A549 (cell line): ENCODE measurements around the gene ANKMY2. TPM values are rescaled to one million over a fixed set of nuclear protein-coding genes. Genes with fewer than 3 reads are reported as not detected.

Source experiments
- ATAC-seq, 2 experiments: fragments of 200-7000 bp in 1 of 2; fragments of >200 bp in 1 of 2; cut with Nextera tagmentation in 1 of 2; cut with Tn5 transposase in 1 of 2; 3 replicates each; pipeline versions ENCODE4 v1.8.0 to v1.9.1; 2018 to 2020; ENCODE audit warnings: mild to moderate bottlenecking in 1 of 2, moderate library complexity in 1 of 2
- CTCF ChIA-PET: fragments of 300-600 bp; sonication (Branson Sonifier 250); formaldehyde crosslinking; extraction: SDS; loops from one replicate; lab custom pipeline; 2021; ENCODE audit warnings: antibody characterized with exemption, inconsistent platforms; lab: Yijun Ruan, JAX
- POLR2A ChIA-PET: fragments of 350-600 bp; formaldehyde crosslinking; extraction: SDS; loops from one replicate; lab custom pipeline; 2021; ENCODE audit warnings: antibody characterized with exemption, inconsistent platforms; lab: Yijun Ruan, JAX
- DNase-seq, 2 experiments: peaks; one replicate each; pipeline versions ENCODE4 v3.0.0 to v3.0.0-alpha.2; 2011 to 2016; ENCODE audit warnings: low read depth in 1 of 2, low spot score in 1 of 2
- FAIRE-seq: peaks from 2 replicates; lab custom pipeline; 2011; peaks lifted over from hg19 to GRCh38; lab: Jason Lieb, UNC
- H3K27ac ChIP-seq, 2 experiments: fragments of >200 bp; sonication (Bioruptor Twin); formaldehyde crosslinking; 3 replicates each; pipeline ENCODE4 v1.5.1; 2016 to 2017
- H3K4me1 ChIP-seq: fragments of >200 bp; sonication (Bioruptor Twin); formaldehyde crosslinking; 3 replicates; pipeline ENCODE4 v1.6.1; 2016
- H3K4me2 ChIP-seq: fragments of >200 bp; sonication (Bioruptor Twin); formaldehyde crosslinking; 3 replicates; pipeline ENCODE4 v1.6.1; 2016
- H3K4me3 ChIP-seq: fragments of >200 bp; sonication (Bioruptor Twin); formaldehyde crosslinking; 3 replicates; pipeline ENCODE4 v1.5.1; 2016
- H3K9me3 ChIP-seq: fragments of >200 bp; sonication (Bioruptor Twin); formaldehyde crosslinking; 3 replicates; pipeline ENCODE4 v1.6.1; 2016
- BHLHE40 ChIP-seq: IDR thresholded peaks from 2 replicates; pipeline ENCODE4 v1.6.1; 2012; ENCODE audit warnings: low read depth, low read length, inconsistent platforms
- CBX2 ChIP-seq: fragments of 200-600 bp; sonication (generic); IDR thresholded peaks from 2 replicates; pipeline ENCODE4 v1.6.1; 2016; ENCODE audit warnings: low read depth, mild to moderate bottlenecking, borderline replicate concordance
- CBX8 ChIP-seq: fragments of 200-600 bp; sonication (generic); IDR thresholded peaks from 2 replicates; pipeline ENCODE4 v1.6.1; 2016
- CEBPB ChIP-seq, 2 experiments: fragments of >200 bp in 1 of 2; sonication (Bioruptor Twin) in 1 of 2; formaldehyde crosslinking in 1 of 2; IDR thresholded peaks; 2 replicates each; pipeline ENCODE4 v1.6.1; 2012 to 2016
- CHD2 ChIP-seq: fragments of 150-350 bp; IDR thresholded peaks from 2 replicates; pipeline ENCODE4 v1.6.1; 2014; ENCODE audit warnings: low read length; ENCODE audit not compliant: partially characterized antibody
- CHD4 ChIP-seq: fragments of 200-600 bp; sonication (generic); IDR thresholded peaks from 2 replicates; pipeline ENCODE4 v1.6.1; 2016; ENCODE audit warnings: antibody characterized with exemption, mild to moderate bottlenecking, borderline replicate concordance
- E2F6 ChIP-seq: IDR thresholded peaks from 2 replicates; pipeline ENCODE4 v1.6.1; 2012; ENCODE audit warnings: low read depth, borderline replicate concordance
- EP300 ChIP-seq, 2 experiments: fragments of >200 bp; sonication (Bioruptor Twin); formaldehyde crosslinking; IDR thresholded peaks; 2 replicates in 1 of 2; 3 replicates in 1 of 2; pipeline ENCODE4 v1.6.1; 2016 to 2017
- FOSB ChIP-seq: fragments of 250-450 bp; sonication (Bioruptor Pico); IDR thresholded peaks from 2 replicates; pipeline ENCODE4 v1.5.0; 2020; ENCODE audit warnings: mild to moderate bottlenecking, moderate library complexity
- GATA3 ChIP-seq: IDR thresholded peaks from 2 replicates; pipeline ENCODE4 v1.6.1; 2012; ENCODE audit warnings: borderline replicate concordance
- HDAC2 ChIP-seq: fragments of 200-600 bp; sonication (generic); IDR thresholded peaks from 2 replicates; pipeline ENCODE4 v1.6.1; 2016
- HMGXB4 ChIP-seq: fragments of 250-450 bp; sonication (Bioruptor Pico); IDR thresholded peaks from 2 replicates; pipeline ENCODE4 v1.5.0; 2021; ENCODE audit warnings: mild to moderate bottlenecking, moderate library complexity, borderline replicate concordance
- JUNB ChIP-seq: fragments of >200 bp; sonication (Bioruptor Twin); formaldehyde crosslinking; IDR thresholded peaks from 2 replicates; pipeline ENCODE4 v1.6.1; 2016
- KDM1A ChIP-seq: fragments of 200-600 bp; sonication (generic); IDR thresholded peaks from 2 replicates; pipeline ENCODE4 v1.6.1; 2016; ENCODE audit warnings: low read depth, mild to moderate bottlenecking
- MAZ ChIP-seq: fragments of 150-350 bp; IDR thresholded peaks from 2 replicates; pipeline ENCODE4 v1.6.1; 2014; ENCODE audit warnings: antibody characterized with exemption, low read depth, low read length, borderline replicate concordance
- PBX3 ChIP-seq: IDR thresholded peaks from 2 replicates; pipeline ENCODE4 v1.6.1; 2012
- POLR2AphosphoS2 ChIP-seq: conservative IDR thresholded peaks from 2 replicates; pipeline ENCODE4 v1.6.1; 2012; ENCODE audit warnings: low read length, improper control_type of control experiment, inconsistent platforms
- RARB ChIP-seq: fragments of 250-450 bp; sonication (Bioruptor Pico); IDR thresholded peaks from 2 replicates; pipeline ENCODE4 v1.8.0; 2021; ENCODE audit warnings: mild to moderate bottlenecking, moderate library complexity
- RCOR1 ChIP-seq: fragments of 150-350 bp; IDR thresholded peaks from 2 replicates; pipeline ENCODE4 v1.6.1; 2014; ENCODE audit warnings: antibody characterized with exemption, low read length, low read depth
- REST ChIP-seq: fragments of 200-600 bp; sonication (generic); IDR thresholded peaks from 2 replicates; pipeline ENCODE4 v1.6.1; 2016; ENCODE audit warnings: antibody characterized with exemption, mild to moderate bottlenecking, moderate library complexity
- RFX5 ChIP-seq: fragments of 450-650 bp; IDR thresholded peaks from 2 replicates; pipeline ENCODE4 v1.7.1; 2014; ENCODE audit warnings: antibody characterized with exemption, mild to moderate bottlenecking, moderate library complexity
- RNF2 ChIP-seq: fragments of 200-600 bp; sonication (generic); IDR thresholded peaks from 2 replicates; pipeline ENCODE4 v1.6.1; 2016; ENCODE audit warnings: low read depth, mild to moderate bottlenecking, antibody characterized with exemption, moderate library complexity, borderline replicate concordance
- SMC3 ChIP-seq: fragments of >200 bp; sonication (Bioruptor Twin); formaldehyde crosslinking; IDR thresholded peaks from 3 replicates; pipeline ENCODE4 v1.6.1; 2018; ENCODE audit warnings: inconsistent platforms
- ZFP36 ChIP-seq: fragments of 450-650 bp; IDR thresholded peaks from 2 replicates; pipeline ENCODE4 v1.6.1; 2014; ENCODE audit warnings: borderline replicate concordance; ENCODE audit not compliant: partially characterized antibody
- WGBS: methylation state at CpG from one replicate; pipeline ENCODE4 v1.1.6; 2017; ENCODE audit errors: missing lambda C conversion rate; 5-methylcytosine and 5-hydroxymethylcytosine counted together
- polyA plus RNA-seq, 4 experiments: library from polyadenylated mRNA; depleted of rRNA in 3 of 4; stranded (reverse); fragments of >200 nt; fragmentation: RNase III in 1 of 4; extraction: RNeasy Plus Mini Kit Qiagen cat#74134 plus additional on column Dnase treatment in 1 of 4; gene quantifications; 2 replicates in 3 of 4; 3 replicates in 1 of 4; pipeline ENCODE4 v1.2.3, GENCODE V29; 2011 to 2017
- TF ChIP-seq, protein P1 (sequence below): IDR thresholded peaks from 2 replicates; pipeline ENCODE4 v1.6.1; 2012

ANKMY2 gene
- polyA plus RNA-seq, 2 of the 4 experiments (the other 2 are of a cell fraction): 15.3 to 26.1 TPM

- 64% methylated on average over 4 of the region's 4 CpGs for WGBS
- TF ChIP-seq HDAC2: no peak
- TF ChIP-seq RNF2: no peak
- TF ChIP-seq PBX3: no peak
- TF ChIP-seq CHD2: no peak
- TF ChIP-seq EP300 (IDR thresholded peaks at IDR 0.05): no peak
- no peak for TF ChIP-seq ZFP36
- no peak for TF ChIP-seq RFX5
- no peak for TF ChIP-seq GATA3
- no peak for TF ChIP-seq RCOR1
- CTCF ChIA-PET: interaction anchor here (0.8 to 7.7 kb wide), 21 partner anchors 9 to 489 kb away, joined by 3 to 145 read pairs (median 6); partner anchors contain the start of gene CRPPA
- no peak for ATAC-seq
- H3K4me3 ChIP-seq: no peak overlapping the region
- POLR2A ChIA-PET: interaction anchor here (1.2 kb wide), 1 partner anchor 130 kb away, joined by 3 read pairs; no protein-coding TSS in a partner anchor
- H3K9me3 ChIP-seq: no peaks in the 10 kb centered on the region
- no peak overlapping the region for H3K4me2 ChIP-seq
- no peaks in the 10 kb centered on the region for H3K4me1 ChIP-seq
- FAIRE-seq: no peak
- H3K27ac ChIP-seq: no peak overlapping the region
- no peak for DNase-seq
Measured at GRCh38 chr7:16564023-16564380, 81.6 kb downstream of the ANKMY2 start.

GRCh38 chr7:16563281-16564022 lies 82.1 kb downstream of the ANKMY2 start:
- WGBS: 68% methylated on average over 5 of the region's 5 CpGs
- CTCF ChIA-PET: interaction anchor here (0.6 to 7.7 kb wide), 3 partner anchors 12 to 485 kb away, joined by 3 to 145 read pairs (median 3); no protein-coding TSS in a partner anchor
- no peak for ATAC-seq
- H3K4me1 ChIP-seq: no peaks in the 10 kb centered on the region
- no peak overlapping the region for H3K4me3 ChIP-seq
- no peak for TF ChIP-seq RARB (CRISPR knock-in tag)
- peak; percentile 7 for FAIRE-seq
- POLR2A ChIA-PET: no interaction called here
- H3K4me2 ChIP-seq: no peak overlapping the region
- no peak for DNase-seq
- H3K27ac ChIP-seq: no peak overlapping the region
- H3K9me3 ChIP-seq: no peaks in the 10 kb centered on the region

DNA sequence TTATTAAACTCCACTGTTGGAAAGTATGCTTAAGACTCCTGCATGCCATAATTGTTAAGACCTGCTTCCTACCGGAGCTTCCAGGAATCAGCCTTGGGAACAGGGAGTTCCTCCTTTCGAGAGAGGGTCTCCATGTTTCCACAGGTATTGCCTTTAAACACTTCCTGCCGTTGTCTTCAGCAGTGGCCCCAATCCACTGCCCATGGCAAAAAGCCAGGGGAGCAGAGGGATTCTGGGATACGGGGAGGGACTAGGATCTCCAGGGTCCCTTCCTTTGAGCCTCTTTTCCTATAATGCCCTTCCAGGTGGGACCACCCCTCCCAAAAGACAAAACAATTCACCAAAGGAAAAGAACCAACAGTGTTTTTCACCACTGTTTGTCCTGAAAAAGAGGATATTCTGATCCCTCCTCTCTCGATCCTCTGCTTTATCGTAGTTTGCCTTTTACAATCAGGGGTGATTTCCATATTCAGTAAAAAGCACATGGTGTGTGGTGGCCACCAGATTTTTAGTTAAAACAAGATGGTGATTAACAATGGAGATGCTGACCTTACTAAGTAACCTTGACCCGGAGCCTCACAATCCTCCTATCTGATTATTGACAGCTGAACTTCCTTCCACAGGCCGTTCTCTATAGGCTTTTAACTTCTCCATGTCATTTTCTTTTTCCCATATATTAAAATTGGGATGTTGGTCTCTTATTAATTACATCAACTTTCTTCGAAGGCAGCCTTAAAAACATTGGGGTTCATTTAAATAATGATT lies 82.9 kb downstream of the ANKMY2 start:
- no peak overlapping the region for H3K4me3 ChIP-seq
- CTCF ChIA-PET: interaction anchor here (0.6 to 7.7 kb wide), 2 partner anchors 11 to 130 kb away, joined by 3 to 145 read pairs; no protein-coding TSS in a partner anchor
- H3K4me1 ChIP-seq: no peaks in the 10 kb centered on the region
- 68% methylated on average over 9 of the region's 9 CpGs for WGBS
- ATAC-seq (no peak), FAIRE-seq (no peak), DNase-seq (no peak)
- H3K4me2 ChIP-seq: no peak overlapping the region
- no peaks in the 10 kb centered on the region for H3K9me3 ChIP-seq
- H3K27ac ChIP-seq: no peak overlapping the region
- POLR2A ChIA-PET: no interaction called here
- TF ChIP-seq ZFP36: no peak
- no peak for TF ChIP-seq BHLHE40
- no peak for TF ChIP-seq CBX8
- TF ChIP-seq GATA3: no peak
- no peak for TF ChIP-seq SMC3
- no peak for TF ChIP-seq CBX2
- no peak for TF ChIP-seq MAZ
- no peak for TF ChIP-seq POLR2AphosphoS2
- no peak for TF ChIP-seq REST
- TF ChIP-seq HMGXB4: no peak
- TF ChIP-seq FOSB (CRISPR knock-in tag): no peak
- TF ChIP-seq CEBPB (IDR thresholded peaks at IDR 0.05): no peak
- no peak for TF ChIP-seq CHD4
- TF ChIP-seq KDM1A: no peak
- TF ChIP-seq E2F6: no peak
- no peak for TF ChIP-seq JUNB
- TF ChIP-seq, protein P1, sequence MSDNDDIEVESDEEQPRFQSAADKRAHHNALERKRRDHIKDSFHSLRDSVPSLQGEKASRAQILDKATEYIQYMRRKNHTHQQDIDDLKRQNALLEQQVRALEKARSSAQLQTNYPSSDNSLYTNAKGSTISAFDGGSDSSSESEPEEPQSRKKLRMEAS: no peak
